CD4-positive, alpha-beta memory T cell (primary cell): ENCODE data around the gene SPEN. TPM values are rescaled to one million over a fixed set of nuclear protein-coding genes. Genes with fewer than 3 reads are reported as not detected.

Source experiments
- CTCF ChIA-PET: fragments of 350-600 bp; sonication (Branson Sonifier 250); formaldehyde crosslinking; loops from one replicate; lab custom pipeline; 2021; ENCODE audit warnings: inconsistent platforms; ENCODE audit not compliant: partially characterized antibody; lab: Charles Lee
- POLR2A ChIA-PET: fragments of 350-600 bp; sonication (Branson Sonifier 250); formaldehyde crosslinking; loops from one replicate; lab custom pipeline; 2021; ENCODE audit not compliant: partially characterized antibody; lab: Charles Lee
- DNase-seq, 5 donors: peaks; one replicate each; pipeline versions ENCODE4 v3.0.0 to v3.0.0-alpha.2; 2020 to 2022; ENCODE audit warnings: mixed read lengths in 1 of 5
- H3K27ac ChIP-seq: one replicate; pipeline ENCODE4 v1.7.0; 2013; ENCODE audit warnings: low read depth, low read length
- H3K27me3 ChIP-seq: 2 replicates; pipeline ENCODE4 v1.7.0; 2013; ENCODE audit warnings: mild to moderate bottlenecking, low read length, moderate library complexity; ENCODE audit not compliant: insufficient read depth
- H3K36me3 ChIP-seq: 2 replicates; pipeline ENCODE4 v1.7.0; 2013; ENCODE audit warnings: mild to moderate bottlenecking, low read length, moderate library complexity; ENCODE audit not compliant: insufficient read depth
- H3K4me1 ChIP-seq: 2 replicates; pipeline ENCODE4 v1.7.0; 2013; ENCODE audit warnings: mild to moderate bottlenecking, low read length, moderate library complexity; ENCODE audit not compliant: insufficient read depth
- H3K4me3 ChIP-seq, 2 donors: one replicate each; pipeline ENCODE4 v1.7.0; 2013; ENCODE audit warnings: low read length in 2 of 2, mild to moderate bottlenecking in 1 of 2
- H3K9me3 ChIP-seq, 2 donors: one replicate each; pipeline ENCODE4 v1.7.0; 2013; ENCODE audit warnings: low read length in 2 of 2, control low read depth in 1 of 2; ENCODE audit not compliant: control insufficient read depth in 1 of 2
- H3K27ac Mint-ChIP-seq, 7 donors: one replicate each; pipeline ENCODE4 v1.8.0; 2020 to 2021; ENCODE audit warnings: mixed read lengths in 7 of 7, mild to moderate bottlenecking in 6 of 7, inconsistent platforms in 3 of 7, moderate library complexity in 3 of 7
- H3K27me3 Mint-ChIP-seq, 2 donors: one replicate each; pipeline ENCODE4 v1.8.0; 2020 to 2021; ENCODE audit warnings: mixed read lengths in 2 of 2
- H3K36me3 Mint-ChIP-seq, 2 donors: one replicate each; pipeline ENCODE4 v1.8.0; 2020 to 2021; ENCODE audit warnings: mixed read lengths in 2 of 2, inconsistent platforms in 1 of 2, mild to moderate bottlenecking in 1 of 2
- H3K4me1 Mint-ChIP-seq, 4 donors: one replicate each; pipeline ENCODE4 v1.8.0; 2020 to 2021; ENCODE audit warnings: mixed read lengths in 4 of 4, mild to moderate bottlenecking in 1 of 4
- H3K4me3 Mint-ChIP-seq, 8 donors: one replicate each; pipeline ENCODE4 v1.8.0; 2020 to 2021; ENCODE audit warnings: mixed read lengths in 8 of 8, mild to moderate bottlenecking in 7 of 8, moderate library complexity in 6 of 8, inconsistent platforms in 3 of 8
- H3K9me3 Mint-ChIP-seq, 8 donors: one replicate each; pipeline ENCODE4 v1.8.0; 2020 to 2021; ENCODE audit warnings: mixed read lengths in 8 of 8, mild to moderate bottlenecking in 5 of 8, inconsistent platforms in 3 of 8, moderate library complexity in 1 of 8
- intact Hi-C: fragments of 100-400 bp; cut with micrococcal nuclease; formaldehyde crosslinking; loops from one replicate; pipeline ENCODE4 v1.15.1; 2023
- polyA plus RNA-seq, 2 donors: library from polyadenylated mRNA; unstranded; fragments of 300-500 nt; fragmentation: Illumina TruSeq; gene quantifications; one replicate each; pipeline ENCODE4 v1.2.3, GENCODE V29; 2021
- total RNA-seq, 2 experiments: library from RNA; stranded (reverse); gene quantifications; one replicate each; pipeline ENCODE4 v1.2.3, GENCODE V29; 2021

Gene SPEN
- total and polyA plus RNA-seq, 4 experiments from 2014 or later, result 2.4 to 87.8 (median 62.4) TPM

GRCh38 chr1:15955552-15955951 is 108.0 kb downstream of the SPEN start:
- ChIA-PET POLR2A (interaction anchor here (0.9 to 1.5 kb wide), 2 partner anchors 9 to 10 kb away, joined by 3 to 4 read pairs; no protein-coding TSS in a partner anchor), CTCF (no interaction called here)
- Mint-ChIP-seq H3K4me1 (peaks cover 53 to 89% (median 71%) of the 10 kb centered on the region in 4 donors), H3K36me3 (peaks cover 4 to 15% of the 10 kb centered on the region in 2 donors), H3K4me3 (no peak overlapping the region), H3K27ac (peak overlapping the region in 2 of 7 donors; percentile 25 to 75), H3K27me3 (peaks cover 0 to 2% of the 10 kb centered on the region in 2 donors), H3K9me3 (no peaks in the 10 kb centered on the region)
- intact Hi-C loops, result no loop called here
- Histone ChIP-seq H3K9me3 (no peaks in the 10 kb centered on the region), H3K27ac (no peak overlapping the region), H3K4me1 (peaks cover 68% of the 10 kb centered on the region), H3K4me3 (no peak overlapping the region), H3K27me3 (no peaks in the 10 kb centered on the region), H3K36me3 (peaks cover 6% of the 10 kb centered on the region)
- DNase-seq, result no peak

DNA sequence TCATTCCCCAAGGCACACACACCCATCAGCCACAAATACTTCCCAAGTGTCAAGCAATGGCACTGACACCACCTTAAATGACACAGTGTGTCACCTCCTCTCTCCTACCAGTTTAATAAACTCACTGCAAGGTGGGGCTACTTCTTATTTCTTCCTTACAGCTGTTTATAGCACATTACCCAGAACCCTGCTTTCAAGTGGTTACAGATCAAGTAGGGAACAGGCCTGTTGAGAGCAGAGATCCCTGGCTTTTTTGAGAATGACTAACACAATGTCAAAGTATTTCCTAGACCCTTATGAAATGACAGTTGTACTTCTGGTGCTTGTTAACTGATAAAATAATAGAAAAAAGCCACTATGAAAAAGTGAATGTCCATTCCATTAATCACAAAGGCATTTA is 108.6 kb downstream of the SPEN start:
- no peak overlapping the region for H3K27ac ChIP-seq
- Mint-ChIP-seq H3K27ac (peak overlapping the region in 4 of 7 donors; percentile 25 to 75 (median 61)), H3K4me3 (peak overlapping the region in 2 of 8 donors; percentile 31 to 35), H3K4me1 (peaks cover 47 to 86% (median 70%) of the 10 kb centered on the region in 4 donors), H3K27me3 (no peaks in the 10 kb centered on the region), H3K9me3 (no peaks in the 10 kb centered on the region), H3K36me3 (peaks cover 4 to 12% of the 10 kb centered on the region in 2 donors)
- peaks cover 62% of the 10 kb centered on the region for H3K4me1 ChIP-seq
- POLR2A ChIA-PET, result interaction anchor here (0.9 to 1.5 kb wide), 2 partner anchors 8 to 10 kb away, joined by 3 to 4 read pairs; no protein-coding TSS in a partner anchor
- H3K36me3 ChIP-seq, result peaks cover 6% of the 10 kb centered on the region
- CTCF ChIA-PET, result interaction anchor here (0.9 kb wide), 1 partner anchor 39 kb away, joined by 3 read pairs; no protein-coding TSS in a partner anchor
- H3K27me3 ChIP-seq, result no peaks in the 10 kb centered on the region
- no peaks in the 10 kb centered on the region for H3K9me3 ChIP-seq
- H3K4me3 ChIP-seq, result no peak overlapping the region
- DNase-seq, result no peak
- intact Hi-C loops, result no loop called here

GRCh38 chr1:15957221-15958095 is 110.0 kb downstream of the SPEN start:
- no peak overlapping the region for H3K4me3 ChIP-seq
- ChIA-PET CTCF (interaction anchor here (0.9 to 1.2 kb wide), 2 partner anchors 38 to 127 kb away, joined by 3 to 4 read pairs; no protein-coding TSS in a partner anchor), POLR2A (interaction anchor here (1.5 kb wide), 1 partner anchor 9 kb away, joined by 4 read pairs; no protein-coding TSS in a partner anchor)
- H3K9me3 ChIP-seq, result no peaks in the 10 kb centered on the region
- no peaks in the 10 kb centered on the region for H3K9me3 Mint-ChIP-seq
- peaks cover 49% of the 10 kb centered on the region for H3K4me1 ChIP-seq
- H3K27ac ChIP-seq, result no peak overlapping the region
- H3K4me3 Mint-ChIP-seq, result peak overlapping the region in 1 of 8 donors; percentile 47
- peak overlapping the region in 4 of 7 donors; percentile 19 to 65 (median 58) for H3K27ac Mint-ChIP-seq
- no peak for DNase-seq
- H3K36me3 ChIP-seq, result peaks cover 6% of the 10 kb centered on the region
- peaks cover 8 to 12% of the 10 kb centered on the region in 2 donors for H3K36me3 Mint-ChIP-seq
- H3K27me3 ChIP-seq, result no peaks in the 10 kb centered on the region
- intact Hi-C loops, result no loop called here
- no peaks in the 10 kb centered on the region for H3K27me3 Mint-ChIP-seq
- H3K4me1 Mint-ChIP-seq, result peaks cover 39 to 83% (median 61%) of the 10 kb centered on the region in 4 donors

GRCh38 chr1:15958111-15958510 is 110.6 kb downstream of the SPEN start:
- H3K36me3 Mint-ChIP-seq, result peaks cover 8 to 12% of the 10 kb centered on the region in 2 donors
- no peaks in the 10 kb centered on the region for H3K27me3 Mint-ChIP-seq
- H3K4me1 Mint-ChIP-seq, result peaks cover 36 to 82% (median 59%) of the 10 kb centered on the region in 4 donors
- intact Hi-C loops, result no loop called here
- no peak overlapping the region for H3K27ac ChIP-seq
- POLR2A ChIA-PET, result no interaction called here
- CTCF ChIA-PET, result interaction anchor here (1.2 kb wide), 1 partner anchor 128 kb away, joined by 4 read pairs; no protein-coding TSS in a partner anchor
- H3K27me3 ChIP-seq, result no peaks in the 10 kb centered on the region
- H3K4me3 ChIP-seq, result no peak overlapping the region
- H3K27ac Mint-ChIP-seq, result peak overlapping the region in 1 of 7 donors; percentile 8
- no peaks in the 10 kb centered on the region for H3K9me3 ChIP-seq
- DNase-seq, result no peak
- H3K9me3 Mint-ChIP-seq, result no peaks in the 10 kb centered on the region
- H3K4me3 Mint-ChIP-seq, result no peak overlapping the region
- H3K36me3 ChIP-seq, result peaks cover 6% of the 10 kb centered on the region
- H3K4me1 ChIP-seq, result peaks cover 44% of the 10 kb centered on the region

DNA sequence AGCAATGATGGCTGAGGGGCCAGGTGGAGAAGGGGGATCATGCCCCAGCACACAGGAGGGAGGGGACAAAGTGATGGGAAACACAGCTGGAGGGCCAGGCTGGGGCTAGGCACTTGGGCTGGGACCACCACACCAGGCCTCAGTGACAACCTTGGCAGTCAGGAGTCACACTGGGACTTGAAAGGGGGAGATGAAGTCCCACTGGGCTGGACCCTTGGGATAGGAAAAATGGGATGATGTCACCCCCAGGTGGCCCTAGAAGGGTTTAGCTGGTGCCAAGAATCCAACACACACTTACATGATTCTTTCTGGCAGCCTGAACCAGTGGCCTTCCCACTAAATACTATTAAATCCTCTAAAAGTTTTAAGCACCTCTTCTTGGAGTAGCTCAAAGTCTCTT is 111.3 kb downstream of the SPEN start:
- no peak for DNase-seq
- Histone ChIP-seq H3K4me3 (no peak overlapping the region), H3K4me1 (peaks cover 45% of the 10 kb centered on the region), H3K27me3 (no peaks in the 10 kb centered on the region), H3K27ac (no peak overlapping the region), H3K9me3 (no peaks in the 10 kb centered on the region), H3K36me3 (peaks cover 6% of the 10 kb centered on the region)
- peaks cover 8 to 12% of the 10 kb centered on the region in 2 donors for H3K36me3 Mint-ChIP-seq
- H3K4me1 Mint-ChIP-seq, result peaks cover 37 to 82% (median 59%) of the 10 kb centered on the region in 4 donors
- no peak overlapping the region for H3K4me3 Mint-ChIP-seq
- intact Hi-C loops, result no loop called here
- POLR2A ChIA-PET, result no interaction called here
- H3K27me3 Mint-ChIP-seq, result no peaks in the 10 kb centered on the region
- H3K9me3 Mint-ChIP-seq, result no peaks in the 10 kb centered on the region
- CTCF ChIA-PET, result interaction anchor here (0.7 to 1.2 kb wide), 2 partner anchors 8 to 16 kb away, joined by 3 read pairs; no protein-coding TSS in a partner anchor
- H3K27ac Mint-ChIP-seq, result peak overlapping the region in 5 of 7 donors; percentile 8 to 46 (median 37)

- no peak overlapping the region for H3K4me3 ChIP-seq
- H3K27ac Mint-ChIP-seq, result peak overlapping the region in 3 of 7 donors; percentile 10 to 50 (median 43)
- peaks cover 6% of the 10 kb centered on the region for H3K36me3 ChIP-seq
- H3K27ac ChIP-seq, result no peak overlapping the region
- intact Hi-C loops, result no loop called here
- CTCF ChIA-PET, result interaction anchor here (0.7 to 1.2 kb wide), 2 partner anchors 8 to 15 kb away, joined by 3 read pairs; no protein-coding TSS in a partner anchor
- no peak for DNase-seq
- no peaks in the 10 kb centered on the region for H3K9me3 Mint-ChIP-seq
- no peaks in the 10 kb centered on the region for H3K9me3 ChIP-seq
- H3K36me3 Mint-ChIP-seq, result peaks cover 8 to 12% of the 10 kb centered on the region in 2 donors
- H3K27me3 ChIP-seq, result no peaks in the 10 kb centered on the region
- H3K27me3 Mint-ChIP-seq, result no peaks in the 10 kb centered on the region
- H3K4me1 Mint-ChIP-seq, result peaks cover 36 to 82% (median 57%) of the 10 kb centered on the region in 4 donors
- POLR2A ChIA-PET, result no interaction called here
- H3K4me1 ChIP-seq, result peaks cover 45% of the 10 kb centered on the region
- H3K4me3 Mint-ChIP-seq, result no peak overlapping the region
Observed at GRCh38 chr1:15959424-15959823, 111.9 kb downstream of the SPEN start.
